ENCODE data around the gene NBDY. TPM values are rescaled to one million over a fixed set of nuclear protein-coding genes. Genes with fewer than 3 reads are reported as not detected.

The NBDY gene
- total RNA-seq (2022; extraction: Qiagen RNA extraction) = 49.1 to 62.7 TPM (median 51.0 TPM) in 5 replicates

GRCh38 chrX:56729152-56729850 is at the start of gene NBDY:
Gene NBDY, plus strand, starts transcription at chrX:56729243. Its CDS starts 111 bp downstream, at chrX:56729354.

Other genes with a start within 250 kb of the NBDY start
- 20.4 to 21.9 TPM (median 21.1 TPM) in 5 replicates for gene UBQLN2, start 165.6 kb upstream of the NBDY start, total RNA-seq (2022; extraction: Qiagen RNA extraction)